TTC549 (cell line): ENCODE results near the gene LENG8.
"Not testable (repeated sequence)": the region's sequence is repeated elsewhere in the genome, so short reads cannot be mapped to it uniquely, and the experiment has no call there.

Experiments used
- FAIRE-seq: peaks from 2 replicates; lab custom pipeline; 2012; peaks lifted over from hg19 to GRCh38; lab: Jason Lieb, UNC

LENG8 gene

GRCh38 chr19:54444737-54445136 lies 4.3 kb upstream of the LENG8 start:
- no peak for FAIRE-seq

GRCh38 chr19:54446349-54446748 lies 2.6 kb upstream of the LENG8 start:
- not testable (repeated sequence) for FAIRE-seq

- FAIRE-seq = no peak
Measured at GRCh38 chr19:54448040-54448773, 792 bp upstream of the LENG8 start.

- no peak for FAIRE-seq
Measured at GRCh38 chr19:54449701-54450069, 686 bp downstream of the LENG8 start.

GRCh38 chr19:54451331-54451871 lies 2.4 kb downstream of the LENG8 start:
- no peak for FAIRE-seq

GRCh38 chr19:54451997-54452396 lies 3.0 kb downstream of the LENG8 start:
- FAIRE-seq = no peak

GRCh38 chr19:54452626-54453025 lies 3.6 kb downstream of the LENG8 start:
- no peak for FAIRE-seq

GRCh38 chr19:54453921-54454780 lies 5.2 kb downstream of the LENG8 start:
- no peak for FAIRE-seq

GRCh38 chr19:54454781-54455675 lies 6.0 kb downstream of the LENG8 start:
- no peak for FAIRE-seq

- no peak for FAIRE-seq
Measured at GRCh38 chr19:54455786-54456422, 6.9 kb downstream of the LENG8 start.

- FAIRE-seq = no peak
Measured at GRCh38 chr19:54456423-54457373, 7.7 kb downstream of the LENG8 start.

GRCh38 chr19:54457773-54458647 lies 9.0 kb downstream of the LENG8 start:
- no peak for FAIRE-seq

- FAIRE-seq = no peak
Measured at GRCh38 chr19:54458648-54459281, 9.8 kb downstream of the LENG8 start.

GRCh38 chr19:54459282-54460229 lies 10.6 kb downstream of the LENG8 start:
- FAIRE-seq = no peak

- FAIRE-seq = no peak
Measured at GRCh38 chr19:54460230-54461005, 11.4 kb downstream of the LENG8 start.

- FAIRE-seq = no peak
Measured at GRCh38 chr19:54461210-54461609, 12.2 kb downstream of the LENG8 start.

- no peak for FAIRE-seq
Measured at GRCh38 chr19:54461613-54462012, 12.6 kb downstream of the LENG8 start.
